Erythroblast (primary cell): Measurements from ENCODE around the gene ACTR3.

Source experiments
- DNase-seq, 2 experiments: peaks; one replicate each; lab custom pipeline; 2025; lab: John Stamatoyannopoulos, UW
- GATA1 ChIP-seq: IDR thresholded peaks from 2 replicates; pipeline ENCODE4 v1.6.1; 2011; ENCODE audit warnings: low read depth, mild to moderate bottlenecking, control low read depth, low read length, moderate library complexity
- POLR2A ChIP-seq: IDR thresholded peaks from 2 replicates; pipeline ENCODE4 v1.6.1; 2011; ENCODE audit warnings: mild to moderate bottlenecking, low read length

ACTR3 gene

DNA sequence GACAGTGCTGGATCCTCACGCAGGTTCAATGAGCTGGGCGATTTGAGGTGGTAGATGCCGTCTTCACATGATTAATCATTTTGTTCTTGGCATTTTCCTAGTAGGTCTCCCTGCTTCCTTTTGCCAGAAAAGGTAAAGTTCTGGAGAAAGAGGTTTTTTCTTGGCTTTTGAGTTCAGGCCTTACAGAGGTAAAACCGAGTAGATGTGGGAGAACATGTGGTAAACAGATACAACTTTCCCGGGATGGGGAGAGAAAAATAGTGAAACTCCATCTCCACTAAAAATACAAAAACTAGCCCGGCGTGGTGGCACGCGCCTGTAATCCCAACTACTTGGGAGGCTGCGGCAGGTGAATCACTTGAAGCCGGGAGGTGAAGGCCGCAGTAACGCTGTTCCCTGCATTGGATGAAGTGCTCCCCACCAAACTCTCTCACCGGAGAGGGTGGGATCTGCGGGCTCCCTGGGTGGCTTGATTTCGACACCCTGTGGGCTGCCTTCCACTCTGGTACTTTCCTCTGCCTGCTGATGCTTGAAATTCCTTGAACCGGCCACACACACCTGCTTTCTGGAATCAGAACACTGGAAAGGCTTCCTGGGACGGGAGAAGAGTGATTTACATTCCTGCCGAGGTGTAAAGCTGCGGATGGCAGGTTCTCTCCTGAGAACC, 88.8 kb downstream of the ACTR3 start:
- TF ChIP-seq GATA1 (no peak), POLR2A (no peak)
- no peak for DNase-seq

- DNase-seq = peak; percentile 81 to 88
- no peak for TF ChIP-seq GATA1
- TF ChIP-seq POLR2A = no peak
These were observed 89.6 kb downstream of the ACTR3 start for GRCh38 chr2:113979191-113980128.

GRCh38 chr2:113980946-113981345, 91.1 kb downstream of the ACTR3 start:
- peak; percentile 6 to 8 for DNase-seq
- TF ChIP-seq POLR2A = no peak
- TF ChIP-seq GATA1 = no peak

DNA sequence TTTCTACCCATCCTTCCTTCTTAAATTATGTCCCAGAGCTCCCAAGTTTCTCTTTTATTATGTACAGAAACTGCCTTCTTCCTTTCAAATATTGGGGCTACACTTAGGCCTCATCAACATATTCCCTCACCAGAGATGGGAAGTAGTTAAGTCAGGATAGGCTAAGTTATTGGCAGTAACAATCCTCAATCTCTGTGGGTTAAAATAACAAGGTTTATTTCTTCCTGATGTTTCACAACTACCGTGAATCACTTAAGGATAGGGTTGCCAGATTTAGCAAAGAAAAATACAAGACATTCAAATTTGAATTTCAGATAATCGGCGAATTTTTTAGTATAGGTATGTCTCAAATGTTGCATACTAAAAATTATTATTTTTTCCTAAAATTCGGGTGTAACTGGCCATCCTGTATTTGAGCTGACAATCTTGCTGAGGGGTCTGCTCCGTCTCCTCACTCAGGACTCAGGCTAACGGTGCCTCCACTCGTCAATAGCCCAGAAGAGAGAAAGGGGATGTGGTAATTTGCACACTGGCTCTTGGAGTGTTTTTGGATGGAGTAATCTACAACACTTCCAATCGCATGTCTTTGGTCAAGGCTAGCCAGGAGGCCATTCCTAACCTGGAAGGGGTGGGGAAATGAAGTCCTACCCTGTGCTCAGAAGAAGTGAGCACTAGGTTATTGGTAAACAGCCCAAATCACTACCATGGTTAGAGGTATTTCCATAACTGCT, 91.7 kb downstream of the ACTR3 start:
- TF ChIP-seq GATA1 (no peak), POLR2A (no peak)
- DNase-seq = no peak

GRCh38 chr2:113985554-113986397, 95.9 kb downstream of the ACTR3 start:
- TF ChIP-seq POLR2A (no peak), GATA1 (no peak)
- no peak for DNase-seq

GRCh38 chr2:113986762-113987290, 96.9 kb downstream of the ACTR3 start:
- TF ChIP-seq GATA1 = no peak
- TF ChIP-seq POLR2A = no peak
- DNase-seq = no peak

DNA sequence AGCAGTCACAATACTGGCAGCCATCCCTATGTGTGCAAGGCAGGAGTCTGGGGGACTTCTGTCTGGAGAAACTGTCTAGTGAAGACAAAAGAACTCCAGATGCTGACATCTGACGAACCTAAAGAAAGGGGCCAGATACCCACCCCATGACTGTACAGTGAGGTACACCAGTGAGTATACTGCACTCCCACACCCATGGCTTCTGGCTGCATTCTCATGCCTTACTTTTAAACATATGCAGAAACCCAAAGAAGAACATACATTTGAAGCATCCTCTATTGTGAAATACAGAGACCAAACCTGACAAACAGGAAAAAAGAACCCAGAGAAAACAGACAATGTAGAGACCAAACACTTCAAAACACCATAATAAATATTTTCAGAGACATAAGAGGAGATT, 102.2 kb downstream of the ACTR3 start:
- DNase-seq = no peak
- TF ChIP-seq POLR2A (no peak), GATA1 (no peak)

DNA sequence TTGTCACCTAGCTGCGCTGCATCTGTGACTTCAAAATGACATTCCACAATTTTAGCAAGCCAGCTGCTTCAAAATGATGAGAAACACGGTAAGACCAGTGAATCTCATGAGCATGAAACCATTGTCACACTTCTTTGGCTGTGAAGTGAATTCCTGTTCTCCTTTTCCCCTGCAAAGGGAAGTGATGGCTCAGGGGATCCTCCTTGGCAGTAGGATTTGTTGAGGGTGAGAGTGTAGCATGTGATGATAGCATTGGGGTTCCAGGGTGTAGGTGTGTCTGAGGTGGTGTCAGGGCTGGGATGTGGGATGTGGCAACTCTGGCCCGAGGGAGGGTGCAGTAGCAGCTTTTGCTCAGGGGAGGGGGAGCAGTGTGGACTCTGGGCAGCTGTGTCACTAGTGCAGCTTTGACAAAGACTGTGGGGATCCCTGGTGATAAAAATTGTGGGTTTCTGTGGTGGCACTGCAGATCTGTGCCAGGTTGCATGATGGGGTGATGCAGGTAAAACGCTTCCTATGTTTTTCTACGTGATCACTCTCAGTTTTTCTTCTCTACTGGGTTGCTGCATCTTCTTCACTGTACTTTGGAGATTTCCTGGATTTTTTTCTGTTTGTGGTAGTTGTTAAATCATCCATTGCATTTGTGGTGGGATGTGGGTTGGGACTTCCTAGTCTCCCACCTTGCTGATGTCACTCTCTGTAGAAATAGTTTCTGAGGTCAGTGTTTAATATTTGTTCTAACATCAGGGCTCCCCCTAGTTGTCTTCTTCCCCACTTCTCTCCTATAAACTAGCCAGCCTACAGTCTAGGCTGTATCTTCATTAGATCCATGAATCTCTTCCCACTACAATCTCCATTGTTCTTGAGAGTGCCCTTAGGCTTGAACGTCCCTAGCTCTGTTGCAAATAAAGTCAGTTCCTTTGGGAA, 107.0 kb downstream of the ACTR3 start:
- TF ChIP-seq POLR2A (no peak), GATA1 (no peak)
- no peak for DNase-seq

DNA sequence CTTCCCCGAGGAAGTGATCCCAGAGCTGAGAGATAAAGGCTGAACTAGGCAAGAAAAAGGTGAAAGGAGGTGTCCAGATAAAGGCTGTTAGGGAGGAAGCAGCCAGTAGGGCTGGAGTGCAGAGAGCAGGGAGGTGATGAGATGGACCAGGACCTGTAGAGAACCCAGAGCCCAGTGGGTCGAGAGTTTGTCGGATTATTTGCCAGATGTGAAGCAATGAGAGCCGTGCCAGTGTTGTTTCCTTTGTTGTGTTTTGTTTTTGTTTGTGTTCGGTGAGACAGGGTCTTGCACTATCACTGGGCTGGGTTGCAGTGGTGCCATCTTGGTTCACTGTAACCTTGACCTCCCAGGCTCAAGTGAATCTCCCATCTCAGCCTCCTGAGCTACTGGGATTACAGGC, 111.3 kb downstream of the ACTR3 start:
- no peak for DNase-seq

DNA sequence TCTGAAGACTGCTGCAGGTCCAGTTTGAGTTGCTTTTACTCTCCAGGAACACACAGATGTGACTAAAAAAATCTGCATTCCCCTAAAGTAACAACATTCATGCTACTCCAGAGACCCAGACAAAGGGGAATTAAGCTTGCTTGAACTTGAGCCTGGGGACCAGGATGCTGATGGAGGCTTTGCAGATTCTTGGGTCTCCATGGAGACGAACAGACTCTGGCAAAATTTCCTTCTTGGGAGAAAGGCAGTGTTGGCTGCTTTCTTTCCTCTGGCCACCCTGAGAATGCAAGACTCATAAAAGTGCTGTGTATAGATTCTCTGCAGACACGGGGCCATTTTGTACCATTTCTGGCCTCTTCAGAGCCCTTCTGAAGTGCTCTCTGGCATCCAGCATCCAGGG, 112.0 kb downstream of the ACTR3 start:
- DNase-seq = no peak
- TF ChIP-seq POLR2A (no peak), GATA1 (no peak)

More for the DNA sequence above, 111.3 kb downstream of the ACTR3 start:
- TF ChIP-seq POLR2A = no peak

- TF ChIP-seq POLR2A = no peak
- no peak for TF ChIP-seq GATA1
- no peak for DNase-seq
These were observed 115.4 kb downstream of the ACTR3 start for GRCh38 chr2:114005110-114005783.
